KMS-11 (cell line): ENCODE results near the gene LOC128125822.

Experiments used
- H2AFZ ChIP-seq: fragments of 200-600 bp; sonication (generic); 2 replicates; pipeline ENCODE4 v1.6.1; 2016; ENCODE audit warnings: antibody characterized with exemption, mixed run types, low read depth
- H3K27ac ChIP-seq: fragments of 200-600 bp; sonication (generic); 2 replicates; pipeline ENCODE4 v1.6.1; 2016; ENCODE audit warnings: mild to moderate bottlenecking, mixed run types
- H3K27me3 ChIP-seq: fragments of 200-600 bp; sonication (generic); 2 replicates; pipeline ENCODE4 v1.6.1; 2017; ENCODE audit warnings: mild to moderate bottlenecking, low read depth, mixed run types, moderate library complexity; ENCODE audit not compliant: insufficient read depth
- H3K36me3 ChIP-seq: fragments of 200-600 bp; sonication (generic); 2 replicates; pipeline ENCODE4 v1.6.1; 2017; ENCODE audit warnings: mild to moderate bottlenecking, mixed run types; ENCODE audit not compliant: insufficient read depth
- H3K4me1 ChIP-seq: fragments of 200-600 bp; sonication (generic); 2 replicates; pipeline ENCODE4 v1.6.1; 2016; ENCODE audit warnings: mild to moderate bottlenecking, low read depth, mixed run types; ENCODE audit not compliant: poor library complexity, severe bottlenecking
- H3K4me2 ChIP-seq: fragments of 200-600 bp; sonication (generic); 2 replicates; pipeline ENCODE4 v1.7.0; 2016; ENCODE audit warnings: mild to moderate bottlenecking, mixed run types
- H3K4me3 ChIP-seq: fragments of 200-600 bp; sonication (generic); IDR thresholded peaks from 2 replicates; pipeline ENCODE4 v1.6.1; 2017; ENCODE audit warnings: low read depth, low read length, mixed read lengths; ENCODE audit not compliant: insufficient read depth
- H3K79me2 ChIP-seq: fragments of 200-600 bp; sonication (generic); 2 replicates; pipeline ENCODE4 v1.6.1; 2016; ENCODE audit warnings: low read depth, mixed run types; ENCODE audit not compliant: insufficient read depth
- H3K9ac ChIP-seq: fragments of 200-600 bp; sonication (generic); 2 replicates; pipeline ENCODE4 v1.6.1; 2016; ENCODE audit warnings: mild to moderate bottlenecking, mixed run types
- H4K20me1 ChIP-seq: fragments of 200-600 bp; sonication (generic); 2 replicates; pipeline ENCODE4 v1.6.1; 2016; ENCODE audit warnings: mild to moderate bottlenecking, mixed run types; ENCODE audit not compliant: insufficient read depth
- TF ChIP-seq, protein P1 (sequence below): fragments of 200-600 bp; sonication (generic); conservative IDR thresholded peaks from 2 replicates; pipeline ENCODE4 v1.6.1; 2017; ENCODE audit warnings: low read depth, mild to moderate bottlenecking, antibody characterized with exemption, low read length, moderate library complexity, mixed read lengths

The LOC128125822 gene

DNA sequence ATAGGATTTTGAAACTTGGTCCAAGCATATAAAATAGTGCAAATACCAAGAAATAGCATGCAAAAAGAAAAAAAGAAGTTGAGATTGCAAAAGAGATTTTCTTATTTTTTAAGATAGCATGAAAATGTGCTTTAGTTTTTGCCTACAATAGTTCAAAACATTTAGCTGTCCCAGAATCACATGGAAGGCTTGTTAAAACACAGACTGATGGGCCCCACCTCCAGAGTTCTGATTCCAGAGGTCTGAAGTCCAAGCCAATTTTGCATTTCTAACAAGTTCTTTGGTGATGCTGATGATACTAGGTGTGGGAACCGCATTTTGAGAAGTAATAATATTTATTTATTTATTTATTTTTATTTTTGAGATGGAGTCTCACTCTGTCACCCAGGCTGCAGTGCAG, 33.7 kb upstream of the LOC128125822 start:
- TF ChIP-seq, protein P1, sequence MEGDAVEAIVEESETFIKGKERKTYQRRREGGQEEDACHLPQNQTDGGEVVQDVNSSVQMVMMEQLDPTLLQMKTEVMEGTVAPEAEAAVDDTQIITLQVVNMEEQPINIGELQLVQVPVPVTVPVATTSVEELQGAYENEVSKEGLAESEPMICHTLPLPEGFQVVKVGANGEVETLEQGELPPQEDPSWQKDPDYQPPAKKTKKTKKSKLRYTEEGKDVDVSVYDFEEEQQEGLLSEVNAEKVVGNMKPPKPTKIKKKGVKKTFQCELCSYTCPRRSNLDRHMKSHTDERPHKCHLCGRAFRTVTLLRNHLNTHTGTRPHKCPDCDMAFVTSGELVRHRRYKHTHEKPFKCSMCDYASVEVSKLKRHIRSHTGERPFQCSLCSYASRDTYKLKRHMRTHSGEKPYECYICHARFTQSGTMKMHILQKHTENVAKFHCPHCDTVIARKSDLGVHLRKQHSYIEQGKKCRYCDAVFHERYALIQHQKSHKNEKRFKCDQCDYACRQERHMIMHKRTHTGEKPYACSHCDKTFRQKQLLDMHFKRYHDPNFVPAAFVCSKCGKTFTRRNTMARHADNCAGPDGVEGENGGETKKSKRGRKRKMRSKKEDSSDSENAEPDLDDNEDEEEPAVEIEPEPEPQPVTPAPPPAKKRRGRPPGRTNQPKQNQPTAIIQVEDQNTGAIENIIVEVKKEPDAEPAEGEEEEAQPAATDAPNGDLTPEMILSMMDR, result no peak
- H3K27ac ChIP-seq, result no peak overlapping the region
- H3K9ac ChIP-seq, result no peak overlapping the region
- no peaks in the 10 kb centered on the region for H3K4me1 ChIP-seq
- no peaks in the 10 kb centered on the region for H4K20me1 ChIP-seq
- H3K4me3 ChIP-seq, result no peak overlapping the region
- no peaks in the 10 kb centered on the region for H3K27me3 ChIP-seq
- no peak overlapping the region for H2AFZ ChIP-seq
- no peaks in the 10 kb centered on the region for H3K79me2 ChIP-seq
- H3K36me3 ChIP-seq, result no peaks in the 10 kb centered on the region
- no peak overlapping the region for H3K4me2 ChIP-seq

DNA sequence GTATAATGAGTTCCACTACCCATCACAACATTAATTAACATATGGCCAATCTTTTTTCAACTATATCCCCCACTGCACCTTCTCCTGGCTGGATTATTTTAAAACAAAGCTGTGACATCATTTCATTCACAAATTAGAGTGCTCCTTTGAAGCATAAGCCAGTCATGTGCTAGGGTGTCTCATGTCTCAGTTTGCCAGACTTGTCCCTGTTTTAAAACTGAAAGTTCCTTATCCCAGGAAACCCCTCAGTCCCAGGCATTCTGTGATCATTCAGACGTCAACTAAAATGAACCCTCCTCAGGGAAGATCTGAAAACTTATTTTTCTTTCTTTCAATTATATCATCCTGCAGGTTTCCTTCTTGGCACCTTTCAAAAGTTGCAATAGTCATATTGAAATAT, 29.3 kb upstream of the LOC128125822 start:
- no peak overlapping the region for H3K4me3 ChIP-seq
- no peak overlapping the region for H3K27ac ChIP-seq
- H4K20me1 ChIP-seq, result no peaks in the 10 kb centered on the region
- H3K9ac ChIP-seq, result no peak overlapping the region
- no peaks in the 10 kb centered on the region for H3K79me2 ChIP-seq
- TF ChIP-seq, protein P1, result no peak
- no peaks in the 10 kb centered on the region for H3K4me1 ChIP-seq
- H2AFZ ChIP-seq, result no peak overlapping the region
- no peak overlapping the region for H3K4me2 ChIP-seq
- H3K36me3 ChIP-seq, result no peaks in the 10 kb centered on the region
- no peaks in the 10 kb centered on the region for H3K27me3 ChIP-seq

DNA sequence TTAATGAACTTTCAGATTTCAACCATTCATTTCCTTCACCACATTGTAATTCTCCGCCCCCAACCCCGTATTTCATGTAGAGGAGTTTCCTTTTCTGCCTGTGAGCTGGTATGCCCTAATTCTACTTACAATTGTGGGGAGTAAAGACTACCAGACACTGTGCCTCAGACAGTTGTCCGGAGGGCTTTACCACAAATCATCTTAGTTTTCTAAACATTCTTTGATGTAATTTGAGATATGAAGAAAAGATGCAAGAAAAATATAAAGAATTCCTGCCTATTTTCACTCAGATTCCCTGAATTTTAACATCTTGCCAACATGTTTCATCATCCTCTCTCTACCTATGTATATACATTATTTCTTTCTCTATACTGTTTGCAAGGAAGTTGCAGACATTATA, 28.3 kb upstream of the LOC128125822 start:
- Histone ChIP-seq H2AFZ (no peak overlapping the region), H3K4me2 (no peak overlapping the region), H3K36me3 (no peaks in the 10 kb centered on the region), H3K4me1 (no peaks in the 10 kb centered on the region), H4K20me1 (no peaks in the 10 kb centered on the region), H3K79me2 (no peaks in the 10 kb centered on the region), H3K27ac (no peak overlapping the region), H3K27me3 (no peaks in the 10 kb centered on the region), H3K4me3 (no peak overlapping the region), H3K9ac (no peak overlapping the region)
- TF ChIP-seq, protein P1, result no peak

DNA sequence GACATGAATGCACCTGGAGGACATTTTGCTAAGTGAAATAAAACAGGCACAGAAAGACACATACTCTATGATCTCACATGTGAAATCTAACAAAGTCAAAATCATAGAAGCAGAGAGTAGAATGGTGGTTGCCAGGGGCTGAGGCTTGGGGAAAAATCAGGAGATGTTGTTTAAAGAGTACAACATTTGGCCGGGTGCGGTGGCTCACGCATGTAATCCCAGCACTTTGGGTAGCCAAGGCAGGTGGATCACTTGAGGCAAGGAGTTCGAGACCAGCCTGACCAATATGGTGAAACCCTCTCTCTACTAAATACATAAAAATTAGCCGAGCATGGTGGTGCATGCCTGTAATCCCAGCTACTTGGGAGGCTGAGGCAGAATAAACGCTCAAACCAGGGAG, 26.0 kb upstream of the LOC128125822 start:
- no peaks in the 10 kb centered on the region for H4K20me1 ChIP-seq
- no peaks in the 10 kb centered on the region for H3K27me3 ChIP-seq
- H3K4me2 ChIP-seq, result no peak overlapping the region
- H3K79me2 ChIP-seq, result no peaks in the 10 kb centered on the region
- no peak overlapping the region for H3K9ac ChIP-seq
- H3K27ac ChIP-seq, result no peak overlapping the region
- TF ChIP-seq, protein P1, result no peak
- no peaks in the 10 kb centered on the region for H3K4me1 ChIP-seq
- H3K36me3 ChIP-seq, result no peaks in the 10 kb centered on the region
- H3K4me3 ChIP-seq, result no peak overlapping the region
- no peak overlapping the region for H2AFZ ChIP-seq
